AG10803 (cell line): ENCODE results near the gene PRUNE2.

Experiments used
- DNase-seq: peaks from one replicate; pipeline ENCODE4 v3.0.0; 2010; ENCODE audit warnings: low read depth
- H3K4me3 ChIP-seq: 2 replicates; pipeline ENCODE4 v1.5.1; 2011; ENCODE audit warnings: mild to moderate bottlenecking, low read length, control low read depth
- CTCF ChIP-seq: conservative IDR thresholded peaks from 2 replicates; pipeline ENCODE4 v1.5.1; 2011; ENCODE audit warnings: mild to moderate bottlenecking, low read length, control low read depth, inconsistent platforms

The PRUNE2 gene

GRCh38 chr9:76570826-76571225, 335.1 kb downstream of the PRUNE2 start:
- no peak for DNase-seq
- TF ChIP-seq CTCF = no peak

GRCh38 chr9:76567086-76567485, 338.8 kb downstream of the PRUNE2 start:
- DNase-seq = no peak
- no peak overlapping the region for H3K4me3 ChIP-seq
- TF ChIP-seq CTCF = no peak

More at GRCh38 chr9:76570826-76571225, 335.1 kb downstream of the PRUNE2 start:
- H3K4me3 ChIP-seq = no peak overlapping the region

- no peak for TF ChIP-seq CTCF
- peak; percentile 15 for DNase-seq
- no peak overlapping the region for H3K4me3 ChIP-seq
These were observed 341.6 kb downstream of the PRUNE2 start for GRCh38 chr9:76564297-76564696.

GRCh38 chr9:76562511-76562911, 343.4 kb downstream of the PRUNE2 start:
- DNase-seq = peak; percentile 80
- no peak for TF ChIP-seq CTCF
- no peak overlapping the region for H3K4me3 ChIP-seq

GRCh38 chr9:76561900-76562299, 344.0 kb downstream of the PRUNE2 start:
- no peak for DNase-seq
- no peak overlapping the region for H3K4me3 ChIP-seq
- no peak for TF ChIP-seq CTCF
